ENCODE measurements around the gene RPL18. TPM values are rescaled to one million over a fixed set of nuclear protein-coding genes. Genes with fewer than 3 reads are reported as not detected.
A peak's percentile ranks its signal among the peaks of the same experiment; 100 is the strongest.
"Not testable (repeated sequence)": the region's sequence is repeated elsewhere in the genome, so short reads cannot be mapped to it uniquely, and the experiment has no call there.

The RPL18 gene
- total RNA-seq, 2 experiments from 2014 or later = 1,413 to 1,465 TPM

DNA sequence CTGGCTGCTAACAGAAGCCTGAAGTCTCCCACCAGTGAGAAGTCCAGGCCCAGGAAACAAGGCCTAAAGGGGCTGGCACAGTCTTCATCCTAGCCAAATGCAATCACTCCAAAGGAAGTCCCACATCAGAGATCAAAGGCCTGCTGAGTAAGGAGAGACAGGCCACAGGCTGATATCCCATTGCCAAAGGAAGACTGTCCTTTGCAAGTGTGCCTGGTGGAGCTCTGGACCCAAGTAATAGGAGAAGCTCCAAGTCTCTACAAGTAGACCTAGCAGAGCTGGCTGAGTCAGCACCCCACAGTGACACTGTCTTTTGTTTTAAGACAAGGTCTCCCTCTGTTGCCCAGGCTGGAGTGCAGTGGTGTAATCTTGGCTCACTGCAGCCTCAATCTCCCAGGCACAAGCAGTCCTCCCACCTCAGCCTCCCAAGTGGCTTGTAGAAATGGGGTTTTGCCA lies 13.7 kb upstream of the RPL18 start:
- no peak overlapping the region for H3K4me3 Mint-ChIP-seq
- CTCF ChIA-PET = interaction anchor here (1.7 kb wide), 1 partner anchor 9 kb away, joined by 5 read pairs; no protein-coding TSS in a partner anchor

DNA sequence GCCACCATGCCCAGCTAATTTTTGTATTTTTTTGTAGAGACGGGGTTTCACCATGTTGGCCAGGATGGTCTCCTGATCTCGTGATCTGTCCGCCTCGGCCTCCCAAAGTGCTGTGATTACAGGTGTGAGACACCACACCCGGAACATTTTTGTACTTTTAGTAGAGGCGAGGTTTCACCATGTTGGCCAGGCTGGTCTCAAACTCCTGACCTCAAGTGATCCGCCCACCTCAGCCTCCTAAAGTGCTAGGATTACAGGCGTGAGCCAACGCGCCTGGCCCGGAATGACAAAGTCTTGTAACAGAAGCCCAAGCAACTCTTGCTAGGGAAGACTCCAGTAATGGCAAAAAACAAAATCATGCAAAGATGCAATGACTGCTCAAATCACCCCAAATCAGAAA lies 13.3 kb upstream of the RPL18 start:
- not testable (repeated sequence) for DNase-seq; H3K27ac Mint-ChIP-seq; H3K9me3 Mint-ChIP-seq (ENCODE audit: low read depth); H3K4me3 Mint-ChIP-seq; H3K36me3 Mint-ChIP-seq; ATAC-seq; H3K27me3 Mint-ChIP-seq
- H3K4me1 Mint-ChIP-seq = peaks cover 36% of the 10 kb centered on the region
- CTCF ChIA-PET = interaction anchor here (1.7 kb wide), 1 partner anchor 8 kb away, joined by 5 read pairs; no protein-coding TSS in a partner anchor

More for the DNA sequence above, 13.7 kb upstream of the RPL18 start:
- Mint-ChIP-seq H3K9me3 (ENCODE audit: low read depth) (no peaks in the 10 kb centered on the region), H3K4me1 (peaks cover 33% of the 10 kb centered on the region), H3K27ac (no peak overlapping the region), H3K36me3 (peaks cover 3% of the 10 kb centered on the region), H3K27me3 (no peaks in the 10 kb centered on the region)
- DNase-seq (no peak), ATAC-seq (no peak)

DNA sequence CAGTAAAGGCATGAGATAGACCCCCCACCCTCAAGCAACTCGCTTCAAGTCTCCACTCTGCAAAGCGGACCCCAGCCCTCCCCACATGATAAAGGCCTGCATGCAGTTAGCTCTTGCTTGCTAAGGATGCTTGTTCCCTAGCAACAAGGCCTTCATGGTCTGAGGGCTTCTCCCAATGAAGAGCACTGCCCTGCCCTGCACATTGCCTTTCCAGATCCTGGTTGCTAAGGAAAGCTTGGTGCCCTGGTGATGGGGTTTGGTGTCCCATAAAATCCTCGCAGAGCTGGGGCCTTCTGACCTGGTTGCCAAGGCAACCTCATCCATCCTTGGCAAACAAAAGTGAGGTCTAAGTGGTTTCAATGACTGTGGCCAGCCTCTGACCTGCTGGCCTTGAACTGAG lies 12.2 kb upstream of the RPL18 start:
- peaks cover 42% of the 10 kb centered on the region for H3K4me1 Mint-ChIP-seq
- ATAC-seq = no peak
- CTCF ChIA-PET = no interaction called here

DNA sequence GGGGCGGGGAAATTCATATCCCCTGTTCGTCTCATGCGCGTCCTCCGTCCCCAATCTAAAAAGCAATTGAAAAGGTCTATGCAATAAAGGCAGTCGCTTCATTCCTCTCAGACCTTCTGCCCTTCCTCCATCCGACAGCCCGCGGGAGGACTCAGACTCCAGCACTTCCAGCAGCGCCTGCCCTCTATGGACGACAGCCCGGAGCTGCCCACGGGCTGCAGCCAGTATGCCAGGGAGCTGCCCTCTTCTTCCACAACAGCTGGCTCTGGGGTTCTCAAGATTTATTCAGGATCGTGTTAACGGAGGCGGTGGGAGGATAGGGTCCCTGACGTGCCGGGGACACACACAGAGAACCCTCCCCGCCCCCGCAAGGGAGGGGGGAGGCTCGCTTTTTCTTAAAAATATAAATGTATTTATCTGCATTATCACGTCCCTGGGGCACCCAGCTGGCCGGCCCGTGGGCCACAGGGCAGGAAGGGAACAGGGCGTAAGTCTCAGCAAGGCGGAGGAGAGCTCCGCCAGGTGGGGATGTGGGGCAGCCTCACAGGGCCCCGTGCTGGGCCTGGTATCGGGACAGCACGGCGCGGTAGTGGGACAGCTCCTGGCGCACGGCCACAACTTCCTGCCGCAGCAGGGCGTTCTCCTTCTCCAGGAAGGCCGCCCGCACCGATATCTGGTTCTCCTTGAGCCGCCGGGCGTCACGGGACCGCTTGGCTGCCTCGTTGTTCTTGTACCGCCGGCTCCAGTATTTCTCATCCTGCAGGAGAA lies 11.5 kb upstream of the RPL18 start:
- CTCF ChIA-PET = no interaction called here
- Mint-ChIP-seq H3K27ac (no peak overlapping the region), H3K27me3 (no peaks in the 10 kb centered on the region), H3K9me3 (ENCODE audit: low read depth) (no peaks in the 10 kb centered on the region), H3K4me1 (peaks cover 42% of the 10 kb centered on the region), H3K4me3 (no peak overlapping the region), H3K36me3 (peaks cover 5% of the 10 kb centered on the region)
- ATAC-seq = no peak
- no peak for DNase-seq

More for the DNA sequence above, 12.2 kb upstream of the RPL18 start:
- Mint-ChIP-seq H3K27ac (peak overlapping the region; percentile 43), H3K27me3 (no peaks in the 10 kb centered on the region), H3K4me3 (no peak overlapping the region), H3K36me3 (peaks cover 5% of the 10 kb centered on the region), H3K9me3 (ENCODE audit: low read depth) (no peaks in the 10 kb centered on the region)
- no peak for DNase-seq

DNA sequence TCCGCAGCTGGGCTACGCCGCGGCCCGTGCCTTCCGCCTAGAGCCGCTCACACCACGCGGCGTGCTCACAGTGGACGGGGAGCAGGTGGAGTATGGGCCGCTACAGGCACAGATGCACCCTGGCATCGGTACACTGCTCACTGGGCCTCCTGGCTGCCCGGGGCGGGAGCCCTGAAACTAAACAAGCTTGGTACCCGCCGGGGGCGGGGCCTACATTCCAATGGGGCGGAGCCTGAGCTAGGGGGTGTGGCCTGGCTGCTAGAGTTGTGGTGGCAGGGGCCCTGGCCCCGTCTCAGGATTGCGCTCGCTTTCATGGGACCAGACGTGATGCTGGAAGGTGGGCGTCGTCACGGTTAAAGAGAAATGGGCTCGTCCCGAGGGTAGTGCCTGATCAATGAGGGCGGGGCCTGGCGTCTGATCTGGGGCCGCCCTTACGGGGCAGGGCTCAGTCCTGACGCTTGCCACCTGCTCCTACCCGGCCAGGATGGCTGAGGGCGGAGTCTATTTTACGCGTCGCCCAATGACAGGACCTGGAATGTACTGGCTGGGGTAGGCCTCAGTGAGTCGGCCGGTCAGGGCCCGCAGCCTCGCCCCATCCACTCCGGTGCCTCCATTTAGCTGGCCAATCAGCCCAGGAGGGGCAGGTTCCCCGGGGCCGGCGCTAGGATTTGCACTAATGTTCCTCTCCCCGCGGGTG lies 10.8 kb upstream of the RPL18 start:
- DNase-seq (no peak), ATAC-seq (no peak)
- Mint-ChIP-seq H3K27ac (no peak overlapping the region), H3K4me3 (no peak overlapping the region), H3K27me3 (no peaks in the 10 kb centered on the region), H3K9me3 (ENCODE audit: low read depth) (no peaks in the 10 kb centered on the region), H3K36me3 (peaks cover 5% of the 10 kb centered on the region), H3K4me1 (peaks cover 42% of the 10 kb centered on the region)
- CTCF ChIA-PET = interaction anchor here (1.0 kb wide), 1 partner anchor 21 kb away, joined by 3 read pairs; no protein-coding TSS in a partner anchor

DNA sequence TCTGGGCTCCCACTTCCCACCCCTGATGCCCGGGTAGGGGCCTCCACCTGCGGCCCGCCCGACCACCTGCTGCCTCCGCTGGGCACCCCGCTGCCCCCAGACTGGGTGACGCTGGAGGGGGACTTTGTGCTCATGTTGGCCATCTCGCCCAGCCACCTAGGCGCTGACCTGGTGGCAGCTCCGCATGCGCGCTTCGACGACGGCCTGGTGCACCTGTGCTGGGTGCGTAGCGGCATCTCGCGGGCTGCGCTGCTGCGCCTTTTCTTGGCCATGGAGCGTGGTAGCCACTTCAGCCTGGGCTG lies 10.3 kb upstream of the RPL18 start:
- Mint-ChIP-seq H3K36me3 (peaks cover 5% of the 10 kb centered on the region), H3K4me3 (no peak overlapping the region), H3K27me3 (no peaks in the 10 kb centered on the region), H3K9me3 (ENCODE audit: low read depth) (no peaks in the 10 kb centered on the region), H3K4me1 (peaks cover 41% of the 10 kb centered on the region), H3K27ac (no peak overlapping the region)
- no peak for DNase-seq
- CTCF ChIA-PET = interaction anchor here (1.0 to 2.4 kb wide), 2 partner anchors 17 to 20 kb away, joined by 3 to 10 read pairs; partner anchors contain the start of gene CA11
- no peak for ATAC-seq

DNA sequence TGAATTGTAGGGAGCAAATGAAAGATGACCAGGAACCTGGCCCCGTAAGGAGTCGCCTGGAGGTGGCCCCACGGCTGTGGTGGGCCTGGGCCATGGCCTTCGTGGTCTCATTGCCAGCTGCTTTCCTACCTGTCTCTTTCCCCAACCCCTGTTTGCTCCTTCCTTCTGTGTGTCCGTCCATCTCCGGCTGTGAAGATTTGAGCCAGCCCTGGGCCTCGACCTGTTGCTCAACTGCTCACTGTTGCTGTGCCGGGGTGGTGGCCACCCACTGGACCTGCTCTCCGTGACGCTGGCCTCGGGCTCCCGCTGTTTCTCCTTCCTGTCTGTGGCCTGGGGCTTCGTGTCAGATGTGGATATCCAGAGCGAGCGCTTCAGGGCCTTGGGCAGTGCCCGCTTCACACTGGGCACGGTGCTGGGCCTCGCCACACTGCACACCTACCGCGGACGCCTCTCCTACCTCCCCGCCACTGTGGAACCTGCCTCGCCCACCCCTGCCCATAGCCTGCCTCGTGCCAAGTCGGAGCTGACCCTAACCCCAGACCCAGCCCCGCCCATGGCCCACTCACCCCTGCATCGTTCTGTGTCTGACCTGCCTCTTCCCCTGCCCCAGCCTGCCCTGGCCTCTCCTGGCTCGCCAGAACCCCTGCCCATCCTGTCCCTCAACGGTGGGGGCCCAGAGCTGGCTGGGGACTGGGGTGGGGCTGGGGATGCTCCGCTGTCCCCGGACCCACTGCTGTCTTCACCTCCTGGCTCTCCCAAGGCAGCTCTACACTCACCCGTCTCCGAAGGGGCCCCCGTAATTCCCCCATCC lies 9.7 kb upstream of the RPL18 start:
- DNase-seq = no peak
- H3K4me3 Mint-ChIP-seq = no peak overlapping the region
- H3K27ac Mint-ChIP-seq = no peak overlapping the region
- peaks cover 40% of the 10 kb centered on the region for H3K4me1 Mint-ChIP-seq
- H3K27me3 Mint-ChIP-seq = no peaks in the 10 kb centered on the region
- no peaks in the 10 kb centered on the region for H3K9me3 Mint-ChIP-seq (ENCODE audit: low read depth)
- CTCF ChIA-PET = interaction anchor here (1.0 to 2.4 kb wide), 4 partner anchors 9 to 20 kb away, joined by 3 to 10 read pairs (median 4); partner anchors contain the start of genes CA11, RPL18 and SPHK2
- ATAC-seq = no peak
- H3K36me3 Mint-ChIP-seq = peaks cover 7% of the 10 kb centered on the region

DNA sequence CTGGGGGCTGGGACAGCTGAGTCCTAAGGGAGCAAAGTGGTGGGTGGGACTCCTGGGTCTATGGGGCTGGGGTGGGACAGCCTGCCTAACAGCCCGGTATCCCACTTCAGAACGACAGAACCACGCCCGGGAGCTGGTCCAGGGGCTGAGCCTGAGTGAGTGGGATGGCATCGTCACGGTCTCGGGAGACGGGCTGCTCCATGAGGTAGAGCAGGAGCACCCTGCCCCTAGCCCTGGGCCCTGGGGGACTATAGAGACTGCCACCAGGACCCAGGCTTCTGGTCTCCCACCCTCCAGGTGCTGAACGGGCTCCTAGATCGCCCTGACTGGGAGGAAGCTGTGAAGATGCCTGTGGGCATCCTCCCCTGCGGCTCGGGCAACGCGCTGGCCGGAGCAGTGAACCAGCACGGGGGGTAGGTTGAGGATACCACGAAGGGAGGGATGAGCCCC lies 8.9 kb upstream of the RPL18 start:
- no peaks in the 10 kb centered on the region for H3K27me3 Mint-ChIP-seq
- peak overlapping the region; percentile 74 for H3K27ac Mint-ChIP-seq
- DNase-seq = no peak
- H3K4me1 Mint-ChIP-seq = peaks cover 43% of the 10 kb centered on the region
- H3K9me3 Mint-ChIP-seq (ENCODE audit: low read depth) = no peaks in the 10 kb centered on the region
- peaks cover 12% of the 10 kb centered on the region for H3K36me3 Mint-ChIP-seq
- ATAC-seq = no peak
- H3K4me3 Mint-ChIP-seq = no peak overlapping the region
- CTCF ChIA-PET = interaction anchor here (1.3 to 2.4 kb wide), 3 partner anchors 9 to 19 kb away, joined by 3 to 10 read pairs (median 4); partner anchors contain the start of genes CA11, RPL18 and SPHK2

DNA sequence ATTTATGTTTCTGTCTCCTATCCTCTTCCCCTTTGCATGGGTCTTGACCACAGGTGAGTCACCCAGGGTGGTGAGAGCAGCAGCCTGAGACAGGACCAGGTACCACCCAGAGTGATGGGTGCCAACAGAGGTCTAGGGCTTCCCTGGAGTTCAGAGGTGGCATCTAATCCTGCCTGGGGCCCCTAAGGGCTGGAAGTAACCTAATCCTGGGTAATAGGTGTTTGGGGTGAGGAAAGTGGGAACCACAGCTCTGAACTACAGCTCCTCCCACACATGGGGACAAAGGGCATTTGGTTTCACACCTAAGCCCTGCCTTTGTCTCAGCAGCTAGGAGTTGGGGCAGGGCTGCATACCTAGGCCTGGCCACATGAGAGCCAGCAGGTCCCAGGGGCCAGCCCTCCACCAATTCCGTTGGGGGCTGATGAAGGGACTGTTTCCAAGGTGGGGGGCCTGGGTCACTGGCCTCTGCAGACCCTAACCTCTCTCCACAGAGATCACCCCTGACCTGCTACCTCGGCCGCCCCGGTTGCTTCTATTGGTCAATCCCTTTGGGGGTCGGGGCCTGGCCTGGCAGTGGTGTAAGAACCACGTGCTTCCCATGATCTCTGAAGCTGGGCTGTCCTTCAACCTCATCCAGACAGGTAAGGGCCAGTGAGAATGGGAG lies 8.4 kb upstream of the RPL18 start:
- Mint-ChIP-seq H3K27ac (peak overlapping the region; percentile 74), H3K9me3 (ENCODE audit: low read depth) (no peaks in the 10 kb centered on the region), H3K36me3 (peaks cover 14% of the 10 kb centered on the region), H3K4me3 (no peak overlapping the region), H3K4me1 (peaks cover 45% of the 10 kb centered on the region), H3K27me3 (no peaks in the 10 kb centered on the region)
- CTCF ChIA-PET = interaction anchor here (1.3 to 2.4 kb wide), 3 partner anchors 8 to 19 kb away, joined by 3 to 10 read pairs (median 4); partner anchors contain the start of genes CA11, RPL18 and SPHK2
- no peak for ATAC-seq
- peak; percentile 72 for DNase-seq

DNA sequence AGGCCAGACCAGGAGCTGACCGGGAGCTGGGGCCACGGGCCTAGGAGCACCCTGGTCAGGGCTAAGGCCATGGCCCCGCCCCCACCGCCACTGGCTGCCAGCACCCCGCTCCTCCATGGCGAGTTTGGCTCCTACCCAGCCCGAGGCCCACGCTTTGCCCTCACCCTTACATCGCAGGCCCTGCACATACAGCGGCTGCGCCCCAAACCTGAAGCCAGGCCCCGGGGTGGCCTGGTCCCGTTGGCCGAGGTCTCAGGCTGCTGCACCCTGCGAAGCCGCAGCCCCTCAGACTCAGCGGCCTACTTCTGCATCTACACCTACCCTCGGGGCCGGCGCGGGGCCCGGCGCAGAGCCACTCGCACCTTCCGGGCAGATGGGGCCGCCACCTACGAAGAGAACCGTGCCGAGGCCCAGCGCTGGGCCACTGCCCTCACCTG lies 6.9 kb upstream of the RPL18 start:
- no peaks in the 10 kb centered on the region for H3K27me3 Mint-ChIP-seq
- peaks cover 22% of the 10 kb centered on the region for H3K36me3 Mint-ChIP-seq
- no peak for ATAC-seq
- no peak overlapping the region for H3K27ac Mint-ChIP-seq
- no peak for DNase-seq
- H3K4me3 Mint-ChIP-seq = no peak overlapping the region
- no peaks in the 10 kb centered on the region for H3K9me3 Mint-ChIP-seq (ENCODE audit: low read depth)
- peaks cover 51% of the 10 kb centered on the region for H3K4me1 Mint-ChIP-seq
- CTCF ChIA-PET = interaction anchor here (0.6 kb wide), 1 partner anchor 56 kb away, joined by 3 read pairs; no protein-coding TSS in a partner anchor

DNA sequence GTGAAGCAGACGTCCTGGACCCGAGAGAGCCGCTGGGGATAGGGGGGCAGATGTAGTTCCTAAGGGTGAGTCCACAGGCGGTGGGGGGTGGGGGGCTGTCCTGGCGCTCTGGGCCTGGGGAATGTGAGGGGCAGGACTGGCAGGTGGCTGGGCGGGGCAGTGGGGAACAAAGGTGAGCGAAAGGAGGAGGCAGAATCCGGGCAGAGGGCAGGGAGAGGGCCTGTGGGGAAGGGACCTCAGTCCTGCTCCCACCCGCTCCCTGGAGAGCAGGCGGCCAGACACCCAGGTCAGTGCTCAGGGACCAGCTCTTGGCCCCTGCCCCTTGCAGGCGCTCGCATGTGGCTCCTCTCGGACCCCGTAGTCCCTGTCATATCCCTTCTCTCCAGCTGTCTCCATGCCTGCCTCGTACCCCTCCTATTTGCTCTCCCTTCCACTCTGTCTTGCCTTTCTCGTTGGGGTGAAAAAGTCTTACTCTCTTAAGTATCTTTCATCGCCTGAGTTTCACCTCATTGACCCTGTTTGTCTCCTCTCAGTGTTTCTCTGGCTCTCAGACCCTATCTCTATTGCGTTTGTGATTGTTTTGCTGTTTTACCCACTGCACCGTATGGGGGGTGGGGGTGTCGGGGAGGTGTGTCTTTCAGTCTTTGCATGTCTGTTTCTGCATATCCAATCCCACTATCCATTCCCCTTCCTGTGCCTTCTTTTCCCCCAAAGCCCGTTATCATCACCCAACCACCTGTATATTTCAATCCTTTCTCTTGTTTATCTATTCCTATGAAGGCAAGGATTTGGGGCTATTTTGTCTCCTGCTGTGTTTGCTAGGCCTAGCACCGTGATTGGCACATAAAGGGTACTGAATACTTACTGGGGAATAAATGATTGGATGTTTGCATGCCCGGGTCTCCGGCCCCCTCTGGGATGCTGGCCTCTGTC lies 6.1 kb upstream of the RPL18 start:
- H3K4me1 Mint-ChIP-seq = peaks cover 53% of the 10 kb centered on the region
- H3K27me3 Mint-ChIP-seq = no peaks in the 10 kb centered on the region
- ATAC-seq (no peak), DNase-seq (no peak)
- no peaks in the 10 kb centered on the region for H3K9me3 Mint-ChIP-seq (ENCODE audit: low read depth)
- H3K27ac Mint-ChIP-seq = peak overlapping the region; percentile 89
- H3K36me3 Mint-ChIP-seq = peaks cover 22% of the 10 kb centered on the region
- CTCF ChIA-PET = interaction anchor here (1.7 kb wide), 1 partner anchor 8 kb away, joined by 5 read pairs; no protein-coding TSS in a partner anchor
- peak overlapping the region; percentile 75 for H3K4me3 Mint-ChIP-seq
